Psoas muscle (tissue), 8 donors: ENCODE data around the gene MRTFB. TPM values are rescaled to one million over a fixed set of nuclear protein-coding genes. Genes with fewer than 3 reads are reported as not detected.

Source experiments
- ATAC-seq, 4 donors: fragments of 200-7000 bp; cut with Tn5 transposase; one replicate each; pipeline ENCODE4 v1.9.1; 2020; ENCODE audit warnings: moderate library complexity in 3 of 4, mild to moderate bottlenecking in 2 of 4
- DNase-seq, 2 donors: peaks; one replicate each; pipeline ENCODE4 v3.0.0-alpha.2; 2020
- H3K27ac ChIP-seq: fragments of 200-600 bp; one replicate; pipeline ENCODE4 v1.8.0; 2022
- H3K27me3 ChIP-seq, 3 donors: fragments of 200-600 bp in 1 of 3; one replicate each; pipeline versions ENCODE4 v1.6.1 to v1.8.0; 2013 to 2022; ENCODE audit warnings: low read length in 2 of 3, mild to moderate bottlenecking in 2 of 3, moderate library complexity in 1 of 3; ENCODE audit not compliant: insufficient read depth in 3 of 3
- H3K36me3 ChIP-seq, 2 donors: fragments of 200-600 bp in 1 of 2; one replicate each; pipeline versions ENCODE4 v1.6.1 to v1.8.0; 2013 to 2022; ENCODE audit warnings: low read depth in 1 of 2, mild to moderate bottlenecking in 1 of 2, moderate library complexity in 1 of 2; ENCODE audit not compliant: insufficient read depth in 1 of 2
- H3K4me1 ChIP-seq: fragments of 200-600 bp; one replicate; pipeline ENCODE4 v1.8.0; 2022
- H3K4me3 ChIP-seq: fragments of 200-600 bp; one replicate; pipeline ENCODE4 v1.8.0; 2022; ENCODE audit warnings: mild to moderate bottlenecking
- H3K9me3 ChIP-seq: fragments of 200-600 bp; one replicate; pipeline ENCODE4 v1.8.0; 2022
- CTCF ChIP-seq: fragments of 200-600 bp; IDR thresholded peaks from one replicate; pipeline ENCODE4 v1.8.0; 2022; ENCODE audit warnings: antibody characterized with exemption
- WGBS, 3 donors: extraction: QIAGEN DNeasy Blood & Tissue Kit; methylation state at CpG; one replicate each; pipeline versions ENCODE4 v1.1.6 to v1.1.7; 2013; 5-methylcytosine and 5-hydroxymethylcytosine counted together
- intact Hi-C, 2 donors: fragments of 100-400 bp; cut with DNase I; formaldehyde crosslinking; loops; one replicate each; pipeline versions ENCODE4 v1.11.0 to v1.14.2; 2022
- polyA plus RNA-seq, 3 donors: library from polyadenylated mRNA; stranded (reverse); fragments of 200-250 nt; gene quantifications; one replicate each; pipeline ENCODE4 v1.2.3, GENCODE V29; 2013
- total RNA-seq, 4 donors: library from RNA; stranded (reverse); fragmentation: NEBNext Ultra II Directional in 2 of 4; extraction: Animal tissue kit (Norgen Biotek cat#: 25700) in 2 of 4; gene quantifications; one replicate each; pipeline versions ENCODE4 v1.2.1 to v1.2.4, GENCODE V29; 2021 to 2023
- donor health status: healthy with polysubstance abuse.
- donor health status: DM: no; HTN: no; CAD: no; lungs with moderate emphysema.
- donor health status: Bipolar disorder and iron deficiency.
- donor health status: healthy.
- donor health status: DM: yes; HTN: yes; CAD: no.
- donor health status: DM: no; HTN: no; CAD: no.
- donor health status: DM: no; HTN: no; CAD: no.
- donor health status: DM: yes; HTN: yes; CAD: no.

Gene MRTFB
- total and polyA plus RNA-seq, 7 donors = 2.7 to 26.3 (median 14.1) TPM

GRCh38 chr16:14129502-14129901, 58.4 kb downstream of the MRTFB start:
- no peak for TF ChIP-seq CTCF
- no peaks in the 10 kb centered on the region for H3K36me3 ChIP-seq
- intact Hi-C loops = no loop called here
- peaks cover 24% of the 10 kb centered on the region for H3K4me1 ChIP-seq
- no peaks in the 10 kb centered on the region for H3K27me3 ChIP-seq
- no peaks in the 10 kb centered on the region for H3K9me3 ChIP-seq
- DNase-seq (no peak), ATAC-seq (no peak)
- no peak overlapping the region for H3K4me3 ChIP-seq
- H3K27ac ChIP-seq = no peak overlapping the region
- 97 to 99% (median 98%) methylated on average over 5 of the region's 5 CpGs for WGBS, 3 donors

- H3K4me3 ChIP-seq = no peak overlapping the region
- WGBS, 3 donors = 73 to 79% (median 73%) methylated on average over 4 of the region's 4 CpGs
- H3K27ac ChIP-seq = no peak overlapping the region
- no peaks in the 10 kb centered on the region for H3K9me3 ChIP-seq
- H3K36me3 ChIP-seq = peaks cover 0 to 3% of the 10 kb centered on the region in 2 donors
- H3K27me3 ChIP-seq = no peaks in the 10 kb centered on the region
- intact Hi-C loops = no loop called here
- no peak for TF ChIP-seq CTCF
- DNase-seq = no peak
- no peak for ATAC-seq
- peaks cover 12% of the 10 kb centered on the region for H3K4me1 ChIP-seq
These were observed 60.9 kb downstream of the MRTFB start for GRCh38 chr16:14131774-14132695.

GRCh38 chr16:14132696-14133048, 61.6 kb downstream of the MRTFB start:
- Histone ChIP-seq H3K27me3 (no peaks in the 10 kb centered on the region), H3K4me1 (peaks cover 12% of the 10 kb centered on the region), H3K4me3 (no peak overlapping the region), H3K36me3 (peaks cover 0 to 3% of the 10 kb centered on the region in 2 donors), H3K27ac (no peak overlapping the region), H3K9me3 (no peaks in the 10 kb centered on the region)
- intact Hi-C loops = no loop called here
- no peak for DNase-seq
- WGBS, 3 donors = 81 to 93% (median 85%) methylated on average over 4 of the region's 4 CpGs
- no peak for TF ChIP-seq CTCF
- ATAC-seq = no peak

- intact Hi-C loops = no loop called here
- no peak overlapping the region for H3K4me3 ChIP-seq
- peaks cover 9% of the 10 kb centered on the region for H3K4me1 ChIP-seq
- no peak for DNase-seq
- 85 to 94% (median 92%) methylated on average over 1 of the region's 1 CpG for WGBS, 3 donors
- H3K9me3 ChIP-seq = no peaks in the 10 kb centered on the region
- peaks cover 0 to 3% of the 10 kb centered on the region in 2 donors for H3K36me3 ChIP-seq
- ATAC-seq = no peak
- no peaks in the 10 kb centered on the region for H3K27me3 ChIP-seq
- no peak overlapping the region for H3K27ac ChIP-seq
- TF ChIP-seq CTCF = no peak
These were observed 62.8 kb downstream of the MRTFB start for GRCh38 chr16:14133907-14134306.
